GM06990 (cell line): Measurements from ENCODE around the gene PHACTR3.

ENCODE experiments used
- DNase-seq: peaks from one replicate; pipeline ENCODE4 v3.0.0-alpha.2; 2011; ENCODE audit not compliant: insufficient read length; ENCODE audit errors: extremely low read depth
- H3K27me3 ChIP-seq: replicated peaks from 2 replicates; pipeline ENCODE4 v1.6.0; 2011; ENCODE audit warnings: low read length; ENCODE audit not compliant: control insufficient read depth, insufficient read depth
- H3K36me3 ChIP-seq: 2 replicates; pipeline ENCODE4 v1.5.1; 2011; ENCODE audit warnings: low read length; ENCODE audit not compliant: control insufficient read depth, insufficient read depth
- H3K4me3 ChIP-seq: replicated peaks from 2 replicates; pipeline ENCODE4 v1.5.1; 2011; ENCODE audit warnings: low read depth, mild to moderate bottlenecking, control low read depth, low read length
- TF ChIP-seq, protein P1 (sequence below): IDR thresholded peaks from 2 replicates; pipeline ENCODE4 v1.5.1; 2011; ENCODE audit warnings: low read length, control low read depth, mild to moderate bottlenecking, inconsistent platforms; ENCODE audit not compliant: insufficient read depth, poor library complexity, severe bottlenecking

PHACTR3 gene

DNA sequence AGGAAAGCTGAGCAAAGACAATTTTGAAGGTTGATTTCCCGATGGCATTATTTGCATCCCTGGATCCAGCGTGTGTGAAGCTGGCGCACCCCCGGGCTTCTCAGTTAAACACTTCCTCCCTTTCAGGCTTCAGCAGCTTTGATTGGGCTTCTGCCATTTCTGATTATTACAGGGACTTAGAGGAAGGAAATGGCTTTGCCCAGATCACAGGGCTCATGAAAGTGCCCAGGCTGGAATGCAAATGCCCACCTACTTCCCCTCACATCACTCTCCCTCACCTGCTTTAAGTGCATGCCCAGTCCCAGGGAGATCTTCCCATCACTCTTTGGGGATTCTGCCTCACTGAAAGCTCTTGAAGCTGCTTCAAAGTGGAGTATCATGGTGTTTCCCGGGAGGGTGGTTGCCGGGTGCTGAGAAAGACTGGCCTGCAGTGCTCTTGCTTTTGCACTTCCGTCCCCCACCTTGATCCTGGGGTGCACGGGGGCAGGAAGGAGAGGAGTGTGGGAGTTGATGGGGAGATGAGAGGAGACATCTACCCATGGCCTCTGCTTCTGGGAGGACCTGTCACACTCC lies 28.3 kb downstream of the PHACTR3 start:
- no peak for DNase-seq
- Histone ChIP-seq H3K36me3 (no peaks in the 10 kb centered on the region), H3K27me3 (no peaks in the 10 kb centered on the region), H3K4me3 (no peak overlapping the region)
- TF ChIP-seq, protein P1, sequence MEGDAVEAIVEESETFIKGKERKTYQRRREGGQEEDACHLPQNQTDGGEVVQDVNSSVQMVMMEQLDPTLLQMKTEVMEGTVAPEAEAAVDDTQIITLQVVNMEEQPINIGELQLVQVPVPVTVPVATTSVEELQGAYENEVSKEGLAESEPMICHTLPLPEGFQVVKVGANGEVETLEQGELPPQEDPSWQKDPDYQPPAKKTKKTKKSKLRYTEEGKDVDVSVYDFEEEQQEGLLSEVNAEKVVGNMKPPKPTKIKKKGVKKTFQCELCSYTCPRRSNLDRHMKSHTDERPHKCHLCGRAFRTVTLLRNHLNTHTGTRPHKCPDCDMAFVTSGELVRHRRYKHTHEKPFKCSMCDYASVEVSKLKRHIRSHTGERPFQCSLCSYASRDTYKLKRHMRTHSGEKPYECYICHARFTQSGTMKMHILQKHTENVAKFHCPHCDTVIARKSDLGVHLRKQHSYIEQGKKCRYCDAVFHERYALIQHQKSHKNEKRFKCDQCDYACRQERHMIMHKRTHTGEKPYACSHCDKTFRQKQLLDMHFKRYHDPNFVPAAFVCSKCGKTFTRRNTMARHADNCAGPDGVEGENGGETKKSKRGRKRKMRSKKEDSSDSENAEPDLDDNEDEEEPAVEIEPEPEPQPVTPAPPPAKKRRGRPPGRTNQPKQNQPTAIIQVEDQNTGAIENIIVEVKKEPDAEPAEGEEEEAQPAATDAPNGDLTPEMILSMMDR: no peak

DNA sequence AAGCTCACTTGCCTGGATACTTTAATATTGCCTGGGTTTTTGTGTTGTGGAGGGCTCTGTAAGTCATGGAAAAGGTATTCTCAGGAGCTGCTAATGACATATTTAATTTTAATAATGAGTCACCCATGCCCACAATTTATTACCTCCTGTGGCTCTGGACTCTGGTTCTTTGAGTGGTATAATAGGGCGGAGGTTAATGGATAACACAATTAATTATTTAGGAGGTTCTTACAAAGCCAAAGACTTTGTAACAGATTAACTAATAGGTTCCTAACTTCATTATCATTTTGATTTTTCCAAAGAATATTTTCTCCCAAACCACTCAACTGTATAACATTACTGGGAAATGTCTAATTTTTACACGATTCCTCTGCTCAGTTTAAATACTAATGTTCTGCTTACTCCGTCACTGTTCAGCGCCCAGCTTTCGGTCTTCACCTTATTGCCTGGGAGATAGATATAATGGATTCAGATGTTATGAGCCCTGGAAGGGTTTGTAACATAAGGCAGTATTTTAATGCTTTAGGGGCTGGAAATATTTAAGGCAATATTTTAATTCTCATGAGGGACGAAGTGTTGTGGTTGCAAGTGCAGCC lies 29.4 kb downstream of the PHACTR3 start:
- no peak for DNase-seq
- TF ChIP-seq, protein P1: no peak
- Histone ChIP-seq H3K36me3 (no peaks in the 10 kb centered on the region), H3K4me3 (no peak overlapping the region), H3K27me3 (no peaks in the 10 kb centered on the region)

DNA sequence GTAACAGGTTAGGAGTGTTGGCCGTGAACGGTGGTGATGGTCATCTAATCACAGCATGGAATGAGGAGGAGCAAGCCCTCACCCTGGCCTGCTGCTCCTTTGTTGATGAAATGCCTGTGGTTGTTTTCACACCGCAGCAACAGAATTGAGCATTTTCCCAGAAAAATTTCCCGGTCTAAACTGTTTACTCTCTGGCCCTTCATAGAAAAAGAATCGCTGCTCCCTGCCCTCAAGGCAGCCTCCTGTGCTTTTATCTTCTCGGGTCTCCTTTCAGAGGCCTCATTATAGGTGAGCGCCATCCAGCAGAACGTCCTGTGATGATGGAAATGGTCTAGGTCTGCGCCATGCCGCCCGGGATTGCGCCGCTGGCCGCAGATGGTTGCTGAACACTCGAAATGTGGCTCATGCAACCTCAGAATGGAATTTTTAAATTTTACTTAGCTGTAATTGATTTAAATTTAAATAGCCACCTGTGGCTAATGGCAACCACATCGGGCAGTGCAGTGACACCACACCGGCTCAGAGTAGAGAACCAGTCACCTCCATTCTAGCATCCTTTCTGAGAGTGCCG lies 30.2 kb downstream of the PHACTR3 start:
- H3K27me3 ChIP-seq: no peaks in the 10 kb centered on the region
- no peak for DNase-seq

DNA sequence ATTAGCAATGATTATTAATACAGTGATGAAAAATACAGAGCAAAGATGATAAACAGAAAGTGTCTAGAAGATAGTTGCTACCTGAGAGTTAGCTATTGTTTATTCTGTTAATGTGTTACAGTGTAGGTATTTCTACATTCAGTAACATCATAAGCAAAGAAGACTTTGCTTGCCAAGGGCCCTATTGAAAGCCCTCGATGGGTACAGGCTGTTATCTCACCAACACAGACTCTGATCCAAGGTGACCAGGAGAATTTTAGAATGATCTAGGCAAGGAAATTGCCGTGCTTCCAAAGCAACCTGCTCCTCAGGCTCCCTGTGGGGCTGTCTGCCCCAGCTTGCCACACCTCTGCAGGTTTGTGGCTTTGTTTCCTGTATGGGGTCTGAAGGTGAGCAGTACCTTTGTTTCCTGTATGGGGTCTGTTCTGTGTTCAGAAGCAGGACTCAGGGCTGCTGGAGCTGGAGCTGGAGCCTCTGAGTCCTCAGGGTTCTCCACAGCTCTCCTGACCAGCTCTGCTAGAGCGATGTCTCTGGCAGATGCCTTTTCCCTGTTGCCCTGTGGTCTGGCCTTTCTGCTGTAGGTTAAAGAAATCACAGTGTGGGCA lies 32.5 kb downstream of the PHACTR3 start:
- no peak for DNase-seq
- TF ChIP-seq, protein P1: no peak
- Histone ChIP-seq H3K36me3 (no peaks in the 10 kb centered on the region), H3K4me3 (no peak overlapping the region), H3K27me3 (no peaks in the 10 kb centered on the region)

More for the DNA sequence above, 30.2 kb downstream of the PHACTR3 start:
- Histone ChIP-seq H3K4me3 (no peak overlapping the region), H3K36me3 (no peaks in the 10 kb centered on the region)
- TF ChIP-seq, protein P1: no peak

DNA sequence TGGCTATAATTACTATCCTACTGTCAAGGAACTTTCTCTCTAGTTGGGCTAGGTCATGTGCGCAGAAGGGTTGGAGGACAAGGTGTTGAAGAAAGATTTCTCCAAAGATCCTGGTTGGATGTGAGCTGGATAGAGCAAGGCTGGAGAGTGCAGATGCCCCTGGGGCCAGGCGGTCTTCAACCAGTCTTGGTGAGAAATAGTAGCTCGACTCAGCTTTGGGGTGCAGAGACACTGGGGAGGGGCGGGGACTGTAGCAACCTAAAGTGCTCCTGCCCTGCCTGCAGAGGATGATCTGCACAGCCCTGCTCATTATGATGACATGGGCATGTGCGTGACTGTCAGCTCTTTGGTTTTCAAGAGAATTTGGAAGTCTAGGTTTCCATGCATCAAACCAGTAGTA lies 35.9 kb downstream of the PHACTR3 start:
- TF ChIP-seq, protein P1: no peak
- no peaks in the 10 kb centered on the region for H3K27me3 ChIP-seq
- DNase-seq: no peak
- no peak overlapping the region for H3K4me3 ChIP-seq
- H3K36me3 ChIP-seq: no peaks in the 10 kb centered on the region
